Skeletal muscle satellite cell (primary cell): ENCODE data around the gene LETM1.

Source experiments
- H3K27me3 ChIP-seq: 2 replicates; pipeline ENCODE4 v1.7.0; 2013; ENCODE audit warnings: low read length; ENCODE audit not compliant: control insufficient read depth, insufficient read depth
- H3K36me3 ChIP-seq: 2 replicates; pipeline ENCODE4 v1.7.0; 2013; ENCODE audit warnings: mild to moderate bottlenecking, control low read depth, low read length; ENCODE audit not compliant: insufficient read depth
- H3K4me1 ChIP-seq: 2 replicates; pipeline ENCODE4 v1.7.0; 2013; ENCODE audit warnings: low read length; ENCODE audit not compliant: control insufficient read depth, insufficient read depth
- H3K4me2 ChIP-seq: 2 replicates; pipeline ENCODE4 v1.7.0; 2013; ENCODE audit warnings: mild to moderate bottlenecking, low read length
- H3K4me3 ChIP-seq: 2 replicates; pipeline ENCODE4 v1.7.0; 2013; ENCODE audit warnings: low read length
- H3K9ac ChIP-seq: 2 replicates; pipeline ENCODE4 v1.7.0; 2013; ENCODE audit warnings: mild to moderate bottlenecking, low read depth, low read length, moderate library complexity
- H3K9me3 ChIP-seq: replicated peaks from 2 replicates; pipeline ENCODE4 v1.7.0; 2013; ENCODE audit warnings: mild to moderate bottlenecking, control low read depth, low read length

The LETM1 gene

GRCh38 chr4:1776521-1777161 lies 79.3 kb downstream of the LETM1 start:
- H3K9me3 ChIP-seq: no peaks in the 10 kb centered on the region
- H3K4me3 ChIP-seq: no peak overlapping the region
- H3K4me2 ChIP-seq: no peak overlapping the region
- H3K27me3 ChIP-seq: peaks cover 10% of the 10 kb centered on the region
- H3K36me3 ChIP-seq: no peaks in the 10 kb centered on the region
- H3K9ac ChIP-seq: no peak overlapping the region
- peaks cover 3% of the 10 kb centered on the region for H3K4me1 ChIP-seq

- no peaks in the 10 kb centered on the region for H3K9me3 ChIP-seq
- no peak overlapping the region for H3K4me3 ChIP-seq
- no peak overlapping the region for H3K4me2 ChIP-seq
- H3K9ac ChIP-seq: no peak overlapping the region
- peaks cover 3% of the 10 kb centered on the region for H3K4me1 ChIP-seq
- H3K36me3 ChIP-seq: no peaks in the 10 kb centered on the region
- peaks cover 10% of the 10 kb centered on the region for H3K27me3 ChIP-seq
These were observed 80.0 kb downstream of the LETM1 start for GRCh38 chr4:1775731-1776500.

- Histone ChIP-seq H3K36me3 (no peaks in the 10 kb centered on the region), H3K9me3 (no peaks in the 10 kb centered on the region), H3K4me1 (peaks cover 3% of the 10 kb centered on the region), H3K27me3 (peaks cover 10% of the 10 kb centered on the region), H3K4me2 (no peak overlapping the region), H3K4me3 (no peak overlapping the region), H3K9ac (no peak overlapping the region)
These were observed 82.2 kb downstream of the LETM1 start for GRCh38 chr4:1773754-1774153.

- Histone ChIP-seq H3K9me3 (no peaks in the 10 kb centered on the region), H3K27me3 (peaks cover 10% of the 10 kb centered on the region), H3K4me1 (peaks cover 3% of the 10 kb centered on the region), H3K36me3 (no peaks in the 10 kb centered on the region), H3K4me3 (no peak overlapping the region), H3K4me2 (no peak overlapping the region), H3K9ac (no peak overlapping the region)
These were observed 83.0 kb downstream of the LETM1 start for GRCh38 chr4:1772853-1773538.

GRCh38 chr4:1771555-1772305 lies 84.2 kb downstream of the LETM1 start:
- Histone ChIP-seq H3K27me3 (peaks cover 5% of the 10 kb centered on the region), H3K9ac (no peak overlapping the region), H3K4me2 (no peak overlapping the region), H3K36me3 (no peaks in the 10 kb centered on the region), H3K9me3 (no peaks in the 10 kb centered on the region), H3K4me1 (no peaks in the 10 kb centered on the region), H3K4me3 (no peak overlapping the region)

- Histone ChIP-seq H3K4me3 (no peak overlapping the region), H3K9me3 (no peaks in the 10 kb centered on the region), H3K4me2 (no peak overlapping the region), H3K4me1 (no peaks in the 10 kb centered on the region), H3K9ac (no peak overlapping the region), H3K36me3 (no peaks in the 10 kb centered on the region), H3K27me3 (peaks cover 5% of the 10 kb centered on the region)
These were observed 85.1 kb downstream of the LETM1 start for GRCh38 chr4:1770791-1771231.

- no peak overlapping the region for H3K9ac ChIP-seq
These were observed 85.7 kb downstream of the LETM1 start for GRCh38 chr4:1770245-1770644.

GRCh38 chr4:1769692-1770091 lies 86.3 kb downstream of the LETM1 start:
- Histone ChIP-seq H3K4me2 (no peak overlapping the region), H3K36me3 (no peaks in the 10 kb centered on the region), H3K9ac (no peak overlapping the region), H3K27me3 (peaks cover 5% of the 10 kb centered on the region), H3K4me3 (no peak overlapping the region), H3K9me3 (no peaks in the 10 kb centered on the region), H3K4me1 (no peaks in the 10 kb centered on the region)

More at GRCh38 chr4:1770245-1770644, 85.7 kb downstream of the LETM1 start:
- Histone ChIP-seq H3K27me3 (peaks cover 5% of the 10 kb centered on the region), H3K9me3 (no peaks in the 10 kb centered on the region), H3K4me2 (no peak overlapping the region), H3K4me1 (no peaks in the 10 kb centered on the region), H3K36me3 (no peaks in the 10 kb centered on the region), H3K4me3 (no peak overlapping the region)

- Histone ChIP-seq H3K27me3 (peaks cover under 1% of the 10 kb centered on the region), H3K4me1 (peaks cover 5% of the 10 kb centered on the region), H3K9me3 (no peaks in the 10 kb centered on the region), H3K4me2 (no peak overlapping the region), H3K9ac (no peak overlapping the region), H3K4me3 (no peak overlapping the region), H3K36me3 (no peaks in the 10 kb centered on the region)
These were observed 87.5 kb downstream of the LETM1 start for GRCh38 chr4:1768367-1769034.

GRCh38 chr4:1767770-1768366 lies 88.1 kb downstream of the LETM1 start:
- H3K4me2 ChIP-seq: peak overlapping the region; percentile 76
- peaks cover 10% of the 10 kb centered on the region for H3K4me1 ChIP-seq
- no peak overlapping the region for H3K4me3 ChIP-seq
- H3K9me3 ChIP-seq: no peaks in the 10 kb centered on the region
- no peaks in the 10 kb centered on the region for H3K36me3 ChIP-seq
- no peaks in the 10 kb centered on the region for H3K27me3 ChIP-seq
- H3K9ac ChIP-seq: no peak overlapping the region
